Measurements from ENCODE around the gene CHMP2A.

The CHMP2A gene

DNA sequence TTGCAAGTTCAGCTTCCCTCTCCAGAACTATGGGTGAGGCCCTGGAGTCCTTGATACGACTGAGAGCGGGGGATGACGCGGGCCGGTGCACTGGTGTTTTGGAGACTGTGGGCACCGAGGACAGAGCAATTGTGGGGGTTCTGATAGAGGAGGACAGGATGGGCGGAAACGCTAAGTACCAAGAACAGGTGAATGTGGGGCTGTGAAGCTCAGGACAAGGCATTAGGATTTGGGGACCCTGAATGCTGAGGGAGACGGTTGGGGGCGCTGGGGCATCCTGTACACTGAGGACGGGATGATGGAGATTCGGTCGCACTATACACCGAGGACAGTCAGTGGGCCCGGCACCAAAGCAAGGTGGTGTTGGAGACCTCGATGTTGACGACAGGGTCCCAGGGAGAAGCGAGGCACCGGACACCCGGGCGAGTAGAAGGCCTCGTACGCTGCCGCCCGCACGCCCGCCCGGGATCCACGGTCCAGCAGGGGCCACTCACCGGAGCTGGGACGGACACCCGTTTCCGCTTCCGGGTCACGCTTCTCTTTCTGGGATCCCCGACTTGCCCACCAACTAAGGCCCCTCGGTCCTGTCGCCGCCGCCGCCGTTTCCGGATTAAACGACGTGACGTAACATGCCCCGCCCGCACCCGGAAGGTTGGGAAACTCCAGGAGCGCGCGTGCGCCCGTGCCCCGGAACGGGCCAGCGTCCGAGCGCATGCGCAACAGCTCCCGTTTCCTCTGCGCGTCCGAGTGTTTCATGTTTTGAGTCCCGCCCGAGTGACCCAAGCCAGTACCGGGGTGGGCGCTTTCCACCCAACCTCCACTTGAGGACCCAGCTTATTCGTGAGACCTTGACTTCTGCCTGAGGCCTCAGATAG is at the start of gene CHMP2A:
Gene CHMP2A, minus strand, starts transcription at position 612 of the 875 bp plus-strand sequence. CDS start 893 bp downstream, outside the sequence.
- peak; percentile 98 for DNase-seq

DNA sequence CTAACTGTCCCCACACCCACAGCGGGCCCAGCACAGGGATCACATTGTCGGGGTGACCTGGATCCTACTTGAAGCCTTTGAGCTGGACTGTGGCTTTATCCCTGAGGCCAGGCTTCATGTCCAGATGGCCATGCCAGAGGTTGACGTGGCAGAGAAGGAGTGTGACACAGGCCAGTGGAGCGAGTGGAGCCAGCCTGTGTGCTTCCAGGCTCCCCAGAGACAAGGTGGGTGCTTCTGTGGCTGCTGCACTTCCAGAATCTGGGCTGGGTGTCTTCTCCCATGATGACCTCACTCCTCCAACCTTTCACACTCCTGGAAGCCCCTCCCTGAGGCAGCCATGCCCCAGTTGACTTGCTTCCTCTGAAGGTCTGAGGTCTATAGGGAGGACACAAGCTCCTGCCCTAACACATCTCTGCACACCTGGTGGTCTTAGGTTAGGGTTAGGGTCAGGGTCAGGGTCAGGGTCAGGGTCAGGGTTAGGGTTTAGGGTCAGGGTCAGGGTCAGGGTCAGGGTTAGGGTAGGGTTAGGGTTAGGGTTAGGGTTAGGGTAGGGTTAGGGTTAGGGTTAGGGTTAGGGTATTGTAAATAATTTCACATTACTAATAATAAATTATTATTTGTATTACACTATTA is 31.3 kb upstream of the CHMP2A start:
- DNase-seq: peak; percentile 24

DNA sequence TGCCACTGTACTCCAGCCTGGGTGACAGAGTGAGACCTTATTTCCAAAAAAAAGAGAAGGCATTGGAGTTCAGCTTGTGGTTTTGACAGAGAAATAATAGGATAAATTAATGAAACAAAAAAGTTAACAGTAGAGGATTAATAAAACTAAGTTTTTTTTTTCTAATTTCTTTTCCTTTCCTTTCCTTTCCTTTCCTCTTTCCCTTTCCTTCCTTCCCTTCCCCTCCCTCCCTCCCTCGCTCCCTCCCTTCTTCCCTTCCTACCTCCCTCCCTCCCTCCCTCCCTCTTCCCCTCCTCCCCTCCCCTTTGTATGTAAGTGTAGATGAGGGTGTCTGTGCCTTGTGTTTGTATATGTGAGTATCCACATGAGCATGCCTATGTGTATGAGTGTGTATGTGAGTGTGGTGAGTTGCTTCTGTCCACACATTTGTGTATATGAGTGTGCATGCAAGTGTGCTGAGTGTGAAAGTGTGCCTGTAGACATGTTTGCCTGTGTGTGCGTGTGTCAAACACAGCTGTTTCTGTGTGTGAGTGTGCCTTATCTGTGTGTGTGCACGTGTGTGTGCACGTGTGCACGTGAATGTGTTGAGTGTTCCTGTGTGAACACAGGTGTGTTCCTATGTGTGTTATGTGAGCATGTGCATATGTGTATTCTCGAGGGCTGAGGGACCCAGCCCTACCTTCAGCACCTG is 30.7 kb upstream of the CHMP2A start:
- DNase-seq: no peak

DNA sequence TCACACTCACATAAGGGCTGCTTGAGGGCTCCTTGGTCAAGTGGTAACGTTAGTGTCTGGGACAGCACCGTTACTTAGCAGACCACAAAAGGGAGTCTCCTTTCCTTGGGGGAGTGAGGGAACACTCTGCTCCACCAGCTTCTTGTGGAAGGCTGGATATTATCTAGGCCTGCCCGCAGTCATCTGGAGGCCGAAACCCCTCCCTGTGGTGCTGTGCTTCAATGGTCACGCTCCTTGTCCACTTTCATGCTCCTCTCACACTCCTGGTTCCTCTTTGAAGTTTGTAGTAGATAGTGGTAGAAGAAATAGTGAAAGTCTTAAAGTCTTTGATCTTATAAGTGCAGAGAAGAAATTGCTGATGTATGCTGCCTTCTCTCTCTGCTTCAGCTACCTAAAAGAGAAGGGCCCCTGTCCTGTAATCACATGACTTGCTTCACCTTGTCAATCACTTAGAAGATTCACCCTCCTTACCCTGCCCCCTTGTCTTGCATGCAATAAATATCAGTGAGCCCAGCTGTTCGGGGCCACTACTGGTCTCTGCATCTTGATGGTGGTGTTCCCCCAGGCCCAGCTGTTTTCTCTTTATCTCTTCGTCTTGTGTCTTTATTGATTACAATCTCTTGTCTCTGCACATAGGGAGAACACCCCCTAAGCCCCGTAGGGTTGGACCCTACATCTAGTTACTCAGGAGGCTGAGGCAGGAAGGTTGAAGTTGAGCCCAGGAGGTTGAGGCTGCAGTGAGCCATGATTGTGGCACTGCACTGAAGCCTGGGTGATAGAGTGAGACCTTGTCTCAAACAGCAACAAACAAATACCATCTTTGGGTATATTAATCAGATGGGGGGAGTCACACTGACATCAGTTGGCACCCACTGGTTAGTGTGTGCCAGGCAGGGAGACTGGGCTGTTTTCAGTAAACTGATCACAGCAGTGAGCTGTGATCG is 29.9 kb upstream of the CHMP2A start:
- peak; percentile 21 for DNase-seq

DNA sequence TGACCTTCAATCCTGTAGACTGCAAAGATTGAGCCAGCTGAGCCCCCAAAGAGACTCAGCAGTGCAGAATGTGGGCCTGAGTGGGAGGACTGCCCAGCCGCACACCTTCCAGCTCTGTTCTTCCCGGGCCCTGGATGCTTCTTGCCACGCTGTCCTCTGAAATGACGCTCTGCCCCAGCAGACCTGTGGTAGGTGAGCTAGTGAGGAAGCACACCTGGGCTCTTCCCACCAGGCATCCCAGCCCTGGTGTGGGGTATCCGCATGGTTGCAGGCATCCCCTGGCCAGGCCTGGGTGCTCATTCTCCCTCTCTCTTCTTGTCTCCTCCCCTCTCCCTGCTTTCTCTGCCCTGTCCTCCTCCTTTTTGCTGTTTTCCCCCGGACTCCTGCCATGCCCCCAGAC is 28.1 kb upstream of the CHMP2A start:
- DNase-seq: peak; percentile 8

DNA sequence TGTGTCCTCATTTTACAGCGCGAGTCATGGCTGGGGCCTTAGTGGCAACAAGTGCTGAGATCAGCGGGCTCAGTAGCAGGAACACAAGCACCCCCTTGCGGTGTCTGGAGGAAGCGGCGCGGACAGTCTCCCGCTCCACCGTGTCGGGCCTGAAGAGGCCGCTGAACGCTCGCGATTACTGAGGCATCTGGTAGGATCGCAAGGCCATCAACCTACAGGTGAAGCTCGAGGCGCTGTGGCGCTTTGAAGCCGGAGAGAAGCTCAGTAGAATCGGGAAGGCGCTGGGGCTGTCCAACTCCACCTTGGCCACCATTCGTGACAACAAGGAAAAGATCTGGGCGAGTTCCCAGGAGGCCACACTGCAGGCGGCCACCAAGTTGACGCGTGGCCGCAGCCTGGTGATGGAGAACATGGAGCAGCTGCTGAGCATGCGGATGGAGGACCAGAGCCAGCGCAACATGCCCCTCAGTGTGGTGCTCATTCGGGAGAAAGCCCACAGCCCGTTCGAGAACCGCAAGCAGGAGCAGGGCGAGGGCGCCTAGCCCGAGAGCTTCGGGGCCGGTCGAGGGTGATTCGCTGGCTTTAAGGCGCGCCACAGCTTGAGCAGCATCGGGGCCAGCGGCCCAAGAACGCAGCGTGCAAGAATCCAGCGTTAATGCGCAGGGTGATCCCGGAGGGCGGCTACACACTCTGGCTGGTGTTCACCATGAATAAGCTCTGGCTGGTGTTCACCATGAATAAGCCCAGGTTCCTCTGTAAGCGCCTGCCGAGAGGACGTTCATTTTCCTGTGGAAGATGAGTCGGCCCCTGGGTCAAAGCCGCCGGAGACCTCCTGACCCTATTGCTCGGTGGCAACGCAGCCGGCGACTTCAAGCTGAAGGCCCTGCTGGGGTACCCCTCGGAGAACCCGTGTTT is 26.6 kb upstream of the CHMP2A start:
- peak; percentile 86 for DNase-seq

DNA sequence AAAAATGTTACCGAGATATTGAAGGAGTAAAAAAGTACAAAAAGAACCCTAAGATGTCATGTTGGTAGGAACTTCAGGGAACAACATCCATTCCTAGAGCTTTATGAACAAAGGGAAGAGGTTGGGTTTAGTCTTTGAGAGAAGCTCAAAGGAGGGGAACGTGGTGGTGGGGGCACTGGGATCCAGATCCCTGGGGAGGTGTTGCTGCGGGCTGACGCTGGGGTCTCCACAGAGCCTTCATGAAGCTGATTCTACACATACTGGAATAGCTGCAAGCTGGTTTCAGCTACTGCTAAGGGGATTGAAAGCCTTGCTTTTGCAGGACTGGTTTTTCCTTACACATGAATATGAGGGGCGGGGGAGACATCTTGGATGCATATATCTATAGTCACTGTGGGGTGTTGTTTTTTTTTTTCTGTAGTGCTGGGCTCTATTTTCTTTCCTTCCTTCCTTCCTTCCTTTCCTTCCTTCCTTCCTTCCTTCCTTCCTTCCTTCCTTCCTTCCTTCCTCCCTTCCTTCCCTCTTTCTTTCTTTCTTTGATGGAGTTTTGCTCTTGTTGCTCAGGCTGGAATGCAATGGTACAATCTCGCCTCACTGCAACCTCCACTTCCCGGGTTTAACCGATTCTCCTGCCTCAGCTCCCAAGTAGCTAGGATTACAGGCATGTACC is 24.7 kb upstream of the CHMP2A start:
- no peak for DNase-seq

DNA sequence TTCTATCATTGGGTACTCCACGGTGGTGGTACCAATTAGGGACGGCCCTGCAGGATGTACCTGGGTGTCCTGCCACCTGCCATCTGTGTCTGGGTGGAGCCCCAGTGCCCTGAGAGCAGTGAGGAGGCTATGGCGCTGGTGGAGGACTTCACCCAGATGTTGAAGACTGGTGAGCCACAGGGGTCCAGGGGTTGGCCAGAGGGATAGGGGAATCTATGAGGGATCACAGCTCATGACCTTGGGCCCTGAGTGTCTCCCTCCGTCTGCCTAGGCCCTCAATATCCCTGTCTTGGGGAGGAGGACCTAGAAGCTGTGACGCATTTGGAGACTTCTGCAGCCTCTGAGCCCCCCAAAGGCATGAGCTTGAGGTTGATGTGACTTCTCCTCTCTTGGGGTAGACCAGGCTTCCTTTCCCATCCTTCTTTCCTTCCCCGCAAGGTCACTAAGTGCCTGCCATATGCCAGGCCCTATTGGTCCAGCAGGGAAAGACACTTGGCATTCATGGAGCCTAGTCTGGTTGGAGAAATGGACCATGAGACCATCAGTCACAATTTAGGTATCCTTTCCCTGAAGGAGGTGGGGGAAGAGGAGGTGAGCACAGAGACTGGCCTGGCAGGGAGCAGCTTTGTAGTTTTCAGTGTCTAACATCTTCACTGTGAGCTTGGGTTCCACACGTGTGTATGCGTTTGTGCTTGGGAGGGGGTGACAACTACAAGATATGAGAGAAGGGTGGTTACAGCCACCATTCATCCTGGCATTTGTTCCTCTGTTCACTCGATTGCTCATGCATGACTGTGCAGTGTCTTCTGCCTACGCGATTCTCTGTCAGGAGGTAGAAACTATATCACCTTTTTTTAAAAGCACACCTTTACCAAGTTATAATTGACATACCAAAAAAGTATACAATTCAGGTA is 23.4 kb upstream of the CHMP2A start:
- DNase-seq: peak; percentile 28

DNA sequence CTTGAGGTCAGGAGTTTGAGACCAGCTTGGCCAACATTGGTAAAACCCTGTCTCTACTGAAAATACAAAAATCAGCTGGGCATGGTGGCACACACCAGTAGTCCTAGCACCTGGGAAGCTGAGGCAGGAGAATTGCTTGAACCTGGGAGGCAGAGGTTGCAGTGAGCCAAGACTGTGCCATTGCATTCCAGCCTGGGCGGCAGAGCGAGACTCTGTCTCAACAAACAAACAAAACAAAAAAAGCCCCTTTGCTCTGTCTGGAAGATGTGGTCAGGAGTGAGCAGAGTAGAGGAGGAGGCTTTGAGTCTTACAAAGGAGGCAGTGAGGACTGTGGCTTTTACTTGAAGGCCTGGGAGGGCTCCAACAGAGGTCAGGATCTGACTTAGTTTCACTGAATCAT is 22.7 kb upstream of the CHMP2A start:
- DNase-seq: peak; percentile 2

DNA sequence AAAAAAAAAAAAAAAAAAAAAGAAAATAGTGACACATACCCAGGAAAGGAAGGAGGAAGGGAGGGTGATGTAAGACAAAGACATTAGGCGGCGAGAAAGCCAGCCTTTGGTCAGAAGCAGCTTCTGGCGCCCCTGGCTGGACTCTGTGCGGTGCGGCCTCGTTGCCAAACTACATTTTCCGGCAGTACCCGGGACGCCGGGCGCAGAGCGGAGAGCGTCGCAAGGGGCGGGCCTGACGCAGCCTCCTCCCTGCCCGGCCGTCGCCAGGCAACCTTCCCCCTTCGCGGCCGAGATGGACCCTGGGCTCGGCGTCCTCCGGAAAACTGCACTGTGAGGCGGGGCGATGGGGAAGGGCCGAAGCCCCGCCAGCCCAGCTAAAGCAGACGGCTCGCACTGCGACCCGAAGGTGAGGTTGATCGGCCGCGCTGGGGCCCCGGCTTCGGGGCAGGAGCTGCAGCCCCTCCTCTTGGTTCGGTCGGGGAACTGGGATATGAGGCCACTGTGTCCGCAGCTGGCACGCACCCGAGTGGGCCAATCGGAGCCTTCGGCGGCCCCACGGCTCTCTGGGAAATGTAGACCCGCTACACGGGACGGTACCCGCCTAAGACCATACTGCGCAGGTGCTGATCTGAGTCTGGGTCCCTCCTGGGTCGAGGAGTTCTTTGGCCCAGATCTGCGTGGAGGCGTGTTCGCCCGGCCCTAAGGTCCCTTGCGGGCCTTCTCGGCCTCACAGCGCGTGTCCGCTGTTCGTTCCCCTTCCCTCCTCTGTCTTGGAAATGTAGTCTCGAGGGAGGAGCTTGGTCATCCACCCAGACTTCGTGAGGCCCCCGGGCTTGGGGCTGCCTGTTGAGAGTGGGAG is 20.5 kb upstream of the CHMP2A start:
- DNase-seq: peak; percentile 94

DNA sequence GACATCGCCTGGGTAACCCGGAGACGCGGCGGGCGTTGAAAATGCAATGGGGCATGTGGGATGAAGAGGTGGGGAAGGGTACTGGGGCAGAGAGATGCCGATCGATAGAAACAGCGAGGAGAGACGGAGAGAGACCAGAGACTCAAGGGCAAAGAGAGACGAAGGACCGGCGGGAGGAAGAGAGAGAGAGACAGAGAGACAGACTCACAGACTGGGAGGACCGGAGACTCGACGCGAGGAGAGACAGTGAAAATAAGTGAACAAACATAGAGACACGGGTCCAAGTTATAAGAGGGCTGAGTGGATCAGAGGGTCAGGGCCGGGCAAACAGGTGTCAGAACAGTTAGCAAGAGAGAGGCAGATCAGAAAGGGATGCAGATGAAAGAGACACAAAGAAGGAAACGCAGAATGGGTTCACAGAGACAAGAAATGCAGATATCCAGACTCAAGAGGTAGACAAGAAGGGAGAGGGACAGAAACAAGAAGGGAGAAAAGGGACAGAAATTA is 18.8 kb upstream of the CHMP2A start:
- no peak for DNase-seq

DNA sequence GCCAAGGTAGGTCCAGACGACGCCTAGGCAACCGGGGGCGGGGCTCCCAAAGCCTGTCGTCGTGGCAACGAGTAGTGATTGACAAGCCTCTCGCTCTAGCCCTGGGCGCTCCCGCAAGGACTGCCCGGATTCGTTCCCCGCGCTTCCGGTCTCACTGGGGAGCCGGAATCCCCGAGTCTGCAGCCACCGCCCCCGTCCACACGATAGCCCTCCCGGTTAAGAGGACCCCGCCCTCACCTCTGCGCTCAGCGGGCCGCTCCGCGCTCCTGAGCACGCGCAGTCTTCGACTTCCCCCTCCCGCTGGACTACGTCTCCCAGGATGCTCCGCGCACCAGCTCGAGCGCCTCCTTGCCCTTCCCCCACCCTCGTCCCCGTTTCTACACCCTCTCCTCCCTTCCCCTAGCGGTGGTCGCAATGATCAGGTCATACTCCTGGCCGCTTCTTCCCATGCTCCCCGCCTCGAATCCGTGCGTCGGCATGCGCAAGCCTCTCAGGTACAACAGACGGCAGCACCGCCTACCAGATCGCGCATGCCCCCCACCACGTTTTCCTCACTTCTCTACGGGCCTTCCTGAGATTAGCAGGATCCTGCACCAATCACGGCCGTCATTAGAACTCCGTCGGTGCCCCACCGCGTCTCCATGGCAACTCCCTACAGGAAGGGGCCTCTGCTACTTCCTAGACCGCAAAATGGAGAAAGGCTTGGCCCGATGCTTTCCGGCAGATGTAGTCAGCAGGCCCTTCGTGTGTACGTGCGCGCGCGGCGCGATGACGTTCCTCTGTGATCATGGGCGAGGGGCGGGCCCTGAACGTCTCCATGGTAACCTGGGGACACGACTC is 18.1 kb upstream of the CHMP2A start, which contains the start of gene MZF1:
Gene MZF1, minus strand, starts transcription at position 518 of the 840 bp plus-strand sequence. CDS start 1,946 bp downstream, outside the sequence.
- peak; percentile 100 for DNase-seq

DNA sequence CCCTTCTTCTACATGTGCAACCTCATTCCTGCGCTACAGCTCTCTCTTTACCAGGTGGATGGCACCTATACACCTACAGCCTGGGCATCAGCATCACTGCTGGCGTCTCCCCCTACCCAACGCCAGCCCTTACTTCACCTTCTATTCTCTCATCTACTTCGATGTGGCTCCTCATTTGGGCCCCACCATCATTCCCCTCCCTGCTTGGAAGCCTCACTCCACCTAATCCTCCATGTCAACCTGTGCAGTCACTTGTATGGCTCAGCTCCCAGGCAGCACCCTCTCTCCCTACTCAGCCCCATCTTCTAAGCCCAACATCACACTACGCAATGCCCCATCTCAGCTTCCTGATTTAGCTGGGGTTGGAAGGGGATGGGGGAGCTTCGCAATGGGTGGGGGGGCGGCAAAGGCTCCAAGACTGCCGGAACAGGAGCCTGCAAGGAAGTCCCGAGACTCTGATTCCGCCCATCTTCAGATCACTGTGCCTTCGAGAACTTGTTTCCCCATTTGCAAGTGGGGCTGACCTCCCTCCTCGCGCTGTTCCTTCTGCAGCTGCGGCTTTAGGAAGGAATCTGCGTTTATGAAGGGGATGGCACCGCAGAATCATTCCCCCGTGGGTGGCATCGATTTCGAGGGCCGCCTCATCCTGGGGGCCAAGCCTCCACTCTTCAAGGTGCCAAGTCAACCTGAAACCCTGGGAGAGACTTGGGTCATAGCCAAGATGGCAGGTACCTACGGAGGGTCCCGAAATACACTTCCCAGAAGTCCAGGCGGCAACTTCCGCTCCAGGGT is 17.3 kb upstream of the CHMP2A start:
- DNase-seq: no peak

DNA sequence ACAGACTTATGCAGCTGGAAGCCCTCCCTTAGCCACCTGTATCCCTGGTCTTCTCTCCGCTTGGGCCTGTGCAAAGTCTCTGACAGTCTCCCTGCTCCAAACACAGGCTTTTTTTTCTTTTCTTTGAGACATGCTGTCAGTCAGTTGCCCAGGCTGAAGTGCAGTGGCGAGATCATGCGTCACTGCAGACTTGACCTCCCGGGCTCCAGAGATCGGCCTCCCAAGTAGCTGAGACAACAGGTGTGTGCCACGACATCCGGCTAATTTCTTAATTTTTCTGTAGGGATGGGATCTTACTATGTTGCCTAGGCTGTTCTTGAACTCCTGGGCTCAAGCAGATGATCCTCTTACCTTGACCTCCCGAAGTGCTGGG is 16.7 kb upstream of the CHMP2A start:
- DNase-seq: no peak

DNA sequence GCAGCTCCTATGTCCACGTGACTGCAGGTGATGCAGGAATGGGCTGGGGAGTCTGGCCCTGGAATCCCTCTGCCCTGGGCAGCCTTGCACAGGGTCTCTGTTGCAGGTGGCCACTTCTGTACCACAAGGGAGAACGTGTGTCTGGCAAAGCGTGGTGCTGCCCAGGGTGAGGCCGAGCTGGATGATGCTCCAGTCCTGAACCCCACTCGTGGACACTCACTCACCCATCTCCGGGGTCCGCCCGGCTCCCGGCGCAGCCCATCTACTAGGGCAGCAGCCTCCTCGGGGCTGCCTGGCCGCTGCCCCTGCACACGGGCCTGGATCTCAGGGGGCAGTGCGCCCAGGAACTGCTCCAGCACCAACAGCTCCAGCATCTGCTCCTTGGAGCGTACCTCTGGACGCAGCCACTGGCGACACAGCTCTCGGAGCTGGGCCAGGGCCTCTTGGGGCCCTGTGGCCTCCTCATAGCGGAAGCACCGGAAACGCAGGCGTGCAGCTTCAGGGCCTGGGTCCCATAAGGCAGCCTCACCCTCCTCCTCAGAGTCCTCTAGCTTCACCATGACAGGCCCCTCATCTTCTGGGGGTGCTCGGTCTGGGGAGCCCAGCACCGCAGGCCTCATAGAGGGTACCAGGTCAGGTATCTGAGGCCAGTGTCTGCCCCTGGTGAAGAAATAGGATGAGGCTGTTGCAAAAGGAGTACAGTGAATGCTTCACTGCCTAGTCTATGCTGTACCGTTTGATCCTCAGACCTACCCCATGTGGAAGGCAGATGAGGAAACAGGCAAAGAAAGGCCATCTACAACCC is 16.1 kb upstream of the CHMP2A start:
- DNase-seq: no peak
